GM19395 (cell line): ENCODE measurements around the gene ROCK2.
A peak's percentile ranks its signal among the peaks of the same experiment; 100 is the strongest.

Experiments
- ATAC-seq: cut with Tn5 transposase; IDR thresholded peaks from one replicate; pipeline ENCODE4 v1.9.1; 2021; ENCODE audit warnings: mild to moderate bottlenecking, moderate library complexity; ENCODE audit not compliant: unreplicated experiment

The ROCK2 gene

DNA sequence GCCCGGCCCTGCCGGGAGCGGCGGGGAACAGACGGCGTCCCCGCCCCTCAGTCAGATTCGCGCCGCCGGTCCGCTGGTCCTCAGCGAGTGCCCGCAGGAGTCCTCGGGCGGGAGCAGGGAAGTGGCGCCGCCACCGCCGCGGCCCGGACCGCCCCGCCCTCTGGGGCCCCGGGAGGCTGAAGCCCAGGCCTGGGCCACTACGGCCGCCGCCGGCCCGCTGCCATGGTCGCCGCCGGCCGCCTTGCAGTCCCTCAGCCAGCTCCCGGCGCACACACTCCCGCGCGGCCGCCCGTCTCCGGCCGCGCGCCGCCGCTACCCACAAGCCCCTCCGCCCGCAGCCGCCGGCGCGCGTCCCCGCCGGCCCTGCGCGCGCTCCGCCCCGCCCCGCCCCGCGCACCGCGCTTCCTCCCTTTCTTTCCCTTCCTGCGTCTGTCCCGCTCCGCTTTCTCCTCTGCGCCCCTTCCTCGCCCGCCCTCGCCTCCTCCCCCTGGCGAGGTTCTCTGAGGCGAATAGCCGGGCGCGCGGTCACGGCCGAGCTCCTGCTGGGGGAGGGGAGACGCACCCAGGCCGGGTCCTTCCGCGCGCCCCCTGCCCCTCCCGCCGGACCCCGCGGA is at the start of gene ROCK2:
Gene ROCK2, minus strand, starts transcription at position 295 of the 614 bp plus-strand sequence. CDS start 500 bp downstream, outside the sequence.
- peak; percentile 62 for ATAC-seq

DNA sequence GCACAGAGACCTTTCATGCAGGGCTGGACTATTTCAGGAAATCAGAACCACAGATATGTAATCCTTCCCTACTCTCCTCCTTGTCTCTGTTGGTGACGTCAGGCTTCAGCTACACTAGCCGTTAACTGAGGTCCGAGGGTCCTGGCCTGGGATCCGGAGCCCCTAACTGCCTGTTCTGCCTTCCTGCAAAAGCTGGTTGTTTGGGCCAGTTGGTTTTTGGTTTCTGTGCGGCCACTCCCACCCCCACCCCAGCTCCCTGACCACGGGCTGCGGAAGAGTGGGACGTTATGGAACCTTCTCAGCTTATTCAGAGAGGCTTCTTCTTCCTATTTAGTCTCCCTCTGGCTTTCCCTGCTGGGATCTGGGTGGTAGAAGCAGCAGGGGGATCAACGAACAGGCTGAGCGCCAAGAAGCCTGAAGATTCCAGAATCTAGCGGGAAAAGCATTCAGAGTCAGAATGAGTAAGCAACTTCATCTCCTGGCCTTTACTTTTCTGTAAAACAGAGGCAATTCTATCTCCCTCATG is 49.3 kb upstream of the ROCK2 start:
- ATAC-seq: no peak

DNA sequence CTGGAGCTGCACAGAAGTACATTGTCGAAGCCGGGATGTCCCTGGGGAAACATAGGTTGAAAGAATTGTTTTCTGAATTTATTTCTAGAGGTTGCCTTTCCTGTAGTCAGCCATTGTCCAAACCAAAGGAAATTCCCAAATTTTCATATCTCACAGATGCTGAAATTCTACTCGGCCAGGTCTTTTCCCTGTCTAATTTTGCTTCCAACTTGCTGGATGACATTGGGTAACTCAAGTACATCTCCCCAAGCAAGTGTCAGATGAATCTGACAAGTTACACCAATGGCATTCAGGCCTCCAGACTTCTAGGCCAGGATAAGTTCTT is 47.5 kb upstream of the ROCK2 start:
- ATAC-seq: no peak

DNA sequence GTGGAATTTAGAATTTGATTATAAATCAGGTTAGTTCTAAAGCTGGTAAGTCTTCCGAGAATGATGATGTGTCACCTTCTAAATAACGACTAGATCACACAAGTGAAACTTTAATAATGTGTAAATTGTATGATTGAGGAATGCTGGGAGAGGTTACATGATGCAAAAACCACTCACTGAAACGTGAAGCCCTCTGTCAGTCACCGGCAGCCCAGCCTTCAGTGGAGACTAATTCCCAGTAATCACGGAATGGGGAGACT is 45.9 kb upstream of the ROCK2 start:
- no peak for ATAC-seq

DNA sequence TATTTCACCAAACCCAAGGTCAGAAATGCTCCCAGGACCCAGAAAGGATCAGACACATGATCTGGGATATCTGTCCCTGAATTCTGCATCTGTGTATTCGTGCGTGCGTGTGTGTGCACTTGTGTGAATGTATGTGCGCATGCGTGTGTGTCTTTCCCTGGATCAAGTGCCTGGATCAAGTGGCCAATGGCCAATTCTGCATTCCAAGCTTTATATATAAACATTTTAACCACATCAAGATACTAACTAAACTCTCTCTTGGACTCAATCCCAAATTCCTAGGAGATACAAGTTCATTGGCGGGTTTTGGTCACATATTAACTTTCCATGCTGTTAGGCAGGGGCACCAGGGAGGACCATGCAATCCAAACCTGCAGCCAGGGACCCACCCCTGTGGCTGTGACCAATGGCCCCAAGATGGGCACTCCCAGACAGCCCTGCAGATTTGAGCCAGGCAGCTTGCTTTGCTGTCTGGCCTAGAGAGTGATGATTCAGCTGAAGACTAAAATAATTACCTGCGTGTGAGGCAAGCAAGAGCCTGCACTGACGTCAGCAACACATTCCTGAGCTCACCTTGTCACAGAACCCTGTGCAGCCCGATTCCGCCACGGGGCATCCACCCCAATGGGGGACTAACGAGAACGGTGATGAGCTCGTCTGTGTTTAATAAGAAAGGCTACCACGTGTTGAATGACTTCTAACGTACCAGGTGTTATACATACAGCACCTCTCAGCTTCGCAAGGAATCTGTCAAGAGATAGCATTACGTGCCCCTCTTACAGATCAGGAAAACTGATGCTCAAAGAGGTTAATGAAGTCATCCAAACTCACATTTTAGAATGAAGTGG is 45.3 kb upstream of the ROCK2 start:
- no peak for ATAC-seq

DNA sequence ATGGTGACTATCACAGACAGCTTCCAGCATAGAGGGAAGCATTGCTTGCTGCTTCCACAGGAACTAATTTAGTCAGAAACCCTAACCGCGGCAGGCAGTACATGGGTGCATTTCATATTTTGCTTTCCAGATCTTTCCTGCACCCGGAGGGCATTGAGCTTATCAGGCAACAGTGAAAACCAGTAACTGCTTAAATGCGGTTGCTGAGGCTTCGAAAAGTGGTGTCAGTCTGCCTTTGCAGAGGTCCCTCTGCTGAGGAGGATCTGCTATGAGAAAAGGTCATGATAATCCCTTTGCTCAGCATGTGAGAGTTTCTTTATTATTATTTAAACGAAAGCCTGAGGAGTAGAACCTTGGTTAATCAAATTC is 44.6 kb upstream of the ROCK2 start:
- ATAC-seq: no peak

DNA sequence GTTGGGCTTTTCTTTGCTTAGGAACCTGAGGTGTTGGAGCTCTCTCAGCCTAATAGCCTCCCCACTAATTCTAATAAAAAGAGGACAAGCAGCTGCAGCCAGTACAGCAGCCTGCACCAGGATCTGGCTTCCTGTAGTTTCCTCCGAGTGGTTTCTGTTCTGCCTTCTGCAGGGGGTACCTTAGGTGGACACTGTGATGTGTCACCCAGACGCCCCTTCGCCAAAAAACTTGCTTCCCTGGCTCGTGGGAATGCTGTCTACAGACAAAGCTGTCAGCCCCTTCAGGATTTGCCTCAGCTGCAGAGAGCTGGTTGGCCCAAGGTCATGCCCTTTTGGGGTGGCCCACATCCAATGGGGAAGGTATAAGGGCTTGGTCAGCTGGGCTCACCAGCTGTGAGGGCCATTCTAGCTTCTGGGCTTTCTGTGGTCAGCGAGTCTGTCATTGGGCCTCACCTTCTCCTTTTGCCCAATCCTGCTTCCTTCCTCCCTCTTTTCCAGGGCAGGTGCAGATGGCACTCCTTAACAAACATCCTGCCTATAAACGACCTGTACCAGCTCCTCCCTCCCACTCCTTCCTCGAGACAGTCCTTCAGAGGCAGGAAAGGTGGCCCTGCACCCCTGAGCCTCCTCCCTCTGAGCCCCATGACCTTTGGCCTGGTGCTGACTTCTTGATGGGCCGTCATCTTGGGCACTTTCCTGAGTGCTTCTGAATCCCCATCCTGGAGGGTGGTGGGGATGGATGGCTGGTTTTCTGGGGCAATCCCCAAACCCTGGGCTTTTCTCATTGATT is 44.0 kb upstream of the ROCK2 start:
- no peak for ATAC-seq

DNA sequence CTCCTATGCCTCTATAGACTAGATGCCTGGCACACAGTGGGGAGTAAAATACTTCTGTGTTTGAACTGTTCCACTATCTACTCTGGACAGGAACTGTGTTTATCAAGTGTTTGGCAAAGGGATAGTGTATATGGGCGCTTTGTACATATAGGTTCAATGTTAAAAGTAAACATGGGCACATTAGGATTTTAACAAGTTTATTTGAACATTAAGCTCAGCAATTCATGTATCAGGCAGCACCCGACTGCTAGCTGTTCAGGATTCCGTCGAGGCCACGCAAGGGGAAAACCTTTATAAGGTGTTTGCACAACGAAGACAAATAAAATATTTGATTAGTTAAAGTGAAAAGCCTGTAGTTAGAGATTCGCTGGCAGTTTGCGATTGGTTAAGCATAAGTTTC is 43.4 kb upstream of the ROCK2 start:
- ATAC-seq: no peak

DNA sequence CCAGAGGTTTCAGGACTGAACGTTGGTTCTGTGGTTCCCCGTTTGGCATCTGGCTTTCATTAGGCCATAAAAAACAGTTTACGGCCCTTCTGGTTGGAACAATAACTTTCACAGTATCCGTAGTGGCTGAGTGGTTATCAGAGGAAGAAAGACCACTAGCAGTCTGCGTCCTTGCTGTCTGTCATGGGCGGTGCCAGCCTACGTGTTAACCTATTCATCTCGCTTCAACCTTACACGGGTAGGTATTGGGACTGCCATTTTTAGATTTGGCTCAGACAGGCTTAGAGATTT is 42.6 kb upstream of the ROCK2 start:
- ATAC-seq: no peak

DNA sequence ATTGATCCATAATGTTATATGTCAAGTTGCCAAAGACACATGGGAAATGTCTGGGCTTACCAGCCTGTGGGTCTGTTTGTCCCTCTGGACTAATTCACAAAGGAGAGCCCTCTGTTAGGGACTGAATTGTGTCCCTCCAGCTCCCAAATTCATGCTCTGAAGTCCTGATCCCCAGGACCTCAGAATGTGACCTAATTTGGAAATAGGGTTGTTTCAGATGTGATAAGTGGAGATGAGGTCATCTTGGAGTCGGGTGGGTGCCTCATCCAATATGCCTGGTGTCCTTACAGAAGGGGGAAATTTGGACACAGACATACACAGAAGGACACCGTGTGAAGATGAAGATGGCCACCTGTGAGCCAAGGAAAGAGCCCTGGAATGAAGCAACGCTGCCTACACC is 41.4 kb upstream of the ROCK2 start:
- no peak for ATAC-seq

DNA sequence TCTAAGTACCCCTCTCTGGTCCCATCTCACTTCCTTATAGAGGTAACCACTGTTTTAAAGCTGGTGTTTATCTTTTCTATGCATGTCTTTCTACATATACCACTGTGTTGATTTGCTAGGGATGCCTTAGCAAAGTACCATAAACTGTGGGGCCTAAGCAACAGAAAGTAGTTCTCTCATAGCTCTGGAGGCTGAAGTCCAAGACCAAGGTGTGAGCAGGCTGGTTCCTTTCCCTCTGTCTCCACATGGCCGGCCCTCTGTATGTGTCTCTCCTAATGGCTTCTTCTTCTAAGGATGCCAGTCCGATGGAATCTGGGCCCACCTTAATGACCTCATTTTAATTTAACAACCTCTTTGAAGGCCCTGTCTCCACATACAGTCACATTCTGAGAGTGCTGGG is 40.8 kb upstream of the ROCK2 start:
- no peak for ATAC-seq

DNA sequence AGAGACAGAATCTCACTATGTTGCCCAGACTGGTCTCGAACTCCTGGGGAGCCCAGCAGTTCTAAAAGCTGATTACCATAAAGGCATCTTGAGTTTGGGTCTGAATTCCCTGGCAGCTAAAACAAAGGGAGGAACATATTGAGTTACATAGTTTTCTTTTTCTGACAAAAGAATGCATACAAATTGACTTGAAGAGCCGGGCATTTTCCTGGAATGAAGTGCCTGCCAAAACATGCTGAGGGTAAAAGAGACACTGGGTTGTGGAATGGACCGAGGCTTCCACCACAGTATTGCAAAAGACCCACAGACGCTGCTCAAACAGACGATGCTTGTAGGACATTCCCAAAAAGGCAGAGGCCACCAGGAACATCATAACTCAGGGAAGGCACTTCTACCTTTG is 35.1 kb upstream of the ROCK2 start:
- ATAC-seq: no peak

DNA sequence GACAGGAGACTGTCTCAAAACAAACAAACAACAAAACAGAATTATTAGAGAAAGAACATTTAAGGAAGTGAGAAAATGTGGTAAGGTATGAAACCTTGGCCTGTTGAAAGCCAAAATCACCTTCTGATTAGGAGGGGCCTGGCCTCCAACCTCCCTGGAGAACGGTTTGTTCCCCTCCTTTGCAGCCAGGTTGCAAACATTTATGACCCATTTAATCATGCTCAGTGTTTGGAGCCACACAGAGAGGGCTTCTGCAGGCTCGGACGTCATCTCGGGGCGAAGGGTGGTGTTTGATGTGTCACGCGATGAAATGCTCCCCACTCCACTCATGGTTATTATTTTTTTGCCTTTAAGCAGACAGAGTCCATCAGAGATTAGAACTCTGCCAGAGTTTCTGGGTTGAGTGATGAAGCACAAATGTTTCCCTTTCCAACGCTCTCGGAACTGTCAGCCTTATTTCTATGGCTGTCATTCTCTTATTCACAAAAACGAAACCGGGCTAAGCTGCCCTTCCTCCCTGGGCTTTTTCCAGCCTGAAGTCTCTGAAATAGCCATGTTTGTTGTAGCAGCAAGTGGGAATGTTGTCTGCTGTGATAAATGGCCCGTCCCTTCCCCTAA is 33.6 kb upstream of the ROCK2 start:
- peak; percentile 95 for ATAC-seq

DNA sequence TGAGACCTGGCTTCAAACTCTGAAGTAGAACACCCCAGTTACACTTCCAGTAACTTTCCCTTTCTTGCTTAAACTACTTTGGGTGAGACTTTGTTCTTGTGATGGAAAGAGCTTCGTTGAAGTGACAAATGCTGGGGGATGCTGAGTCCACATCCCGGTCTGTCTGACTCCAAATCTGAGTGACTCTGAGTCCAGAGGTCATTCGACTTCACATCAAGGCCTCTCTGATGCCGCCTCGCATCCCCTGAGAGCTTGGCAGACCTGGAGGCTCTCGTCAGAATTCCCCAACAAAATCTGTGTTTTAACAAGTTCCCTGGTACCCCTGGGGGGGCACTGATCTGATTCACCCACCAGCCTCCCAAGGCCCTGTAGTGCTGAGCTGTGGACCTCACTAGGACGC is 31.6 kb upstream of the ROCK2 start:
- no peak for ATAC-seq

DNA sequence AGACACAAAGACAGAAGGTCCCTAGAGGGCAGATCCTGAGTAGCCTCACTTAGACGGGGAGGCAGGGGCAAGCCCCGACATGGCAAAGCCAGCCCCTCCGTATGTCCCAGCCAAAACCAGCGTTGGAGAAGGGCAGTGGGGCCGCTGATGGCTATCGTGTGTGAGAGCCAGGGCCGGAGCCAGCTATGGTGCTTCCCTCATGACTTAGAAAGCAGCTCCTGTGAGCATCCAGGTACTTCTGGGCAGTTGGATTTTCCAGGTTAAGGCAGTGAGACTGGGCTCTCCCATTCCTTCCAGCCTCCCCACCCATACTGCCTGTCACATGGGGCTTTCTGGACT is 31.2 kb upstream of the ROCK2 start:
- no peak for ATAC-seq

DNA sequence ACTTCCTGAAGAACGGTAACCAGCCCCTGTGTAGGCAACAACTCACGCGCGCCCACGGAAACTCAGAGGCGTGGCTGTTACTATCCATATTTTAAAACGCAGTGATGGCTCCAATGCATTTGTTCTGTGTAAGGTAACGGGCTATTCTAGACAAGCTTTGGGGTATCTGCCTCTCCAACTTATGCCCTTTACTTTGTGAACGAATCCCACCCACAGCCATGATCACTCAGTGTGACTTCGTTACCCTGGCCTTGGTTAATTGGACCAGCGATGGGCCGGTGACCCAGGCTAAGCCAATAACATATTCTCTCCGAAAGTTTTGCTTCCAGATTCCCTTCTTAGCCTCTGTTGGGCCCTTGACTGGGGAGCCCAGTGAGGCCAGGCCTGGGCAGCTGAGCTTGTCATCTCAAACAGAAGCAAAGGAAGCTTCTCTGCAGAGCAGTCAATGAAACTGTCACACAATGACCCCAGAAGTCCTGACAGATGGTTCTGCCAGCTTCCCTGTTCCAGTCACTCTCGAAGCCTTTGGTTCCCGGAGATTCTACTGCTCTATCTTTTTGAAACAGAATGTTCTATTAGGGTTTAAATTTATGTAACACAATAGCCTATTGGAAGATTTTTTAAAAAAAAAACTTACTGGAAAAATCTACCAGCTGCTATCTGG is 30.7 kb upstream of the ROCK2 start:
- no peak for ATAC-seq

DNA sequence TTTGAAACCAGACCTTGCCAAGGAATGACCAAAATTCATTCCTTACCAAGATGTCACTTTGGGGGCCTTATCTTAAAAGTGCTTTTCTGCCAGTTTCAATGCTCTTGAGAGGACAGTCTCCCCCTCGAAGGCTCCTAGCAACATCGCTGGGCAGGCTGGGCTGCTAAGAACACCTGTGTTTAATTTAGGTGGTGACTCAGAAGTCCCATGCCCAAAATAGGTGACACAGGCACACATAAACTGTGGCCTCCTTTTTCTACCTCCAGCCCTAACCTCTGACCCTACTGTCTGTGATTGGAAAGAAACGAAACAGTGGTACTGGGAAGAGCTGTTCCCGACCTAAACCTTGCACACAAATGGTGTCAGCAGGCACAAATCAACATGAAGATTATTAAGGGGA is 28.7 kb upstream of the ROCK2 start:
- ATAC-seq: no peak

DNA sequence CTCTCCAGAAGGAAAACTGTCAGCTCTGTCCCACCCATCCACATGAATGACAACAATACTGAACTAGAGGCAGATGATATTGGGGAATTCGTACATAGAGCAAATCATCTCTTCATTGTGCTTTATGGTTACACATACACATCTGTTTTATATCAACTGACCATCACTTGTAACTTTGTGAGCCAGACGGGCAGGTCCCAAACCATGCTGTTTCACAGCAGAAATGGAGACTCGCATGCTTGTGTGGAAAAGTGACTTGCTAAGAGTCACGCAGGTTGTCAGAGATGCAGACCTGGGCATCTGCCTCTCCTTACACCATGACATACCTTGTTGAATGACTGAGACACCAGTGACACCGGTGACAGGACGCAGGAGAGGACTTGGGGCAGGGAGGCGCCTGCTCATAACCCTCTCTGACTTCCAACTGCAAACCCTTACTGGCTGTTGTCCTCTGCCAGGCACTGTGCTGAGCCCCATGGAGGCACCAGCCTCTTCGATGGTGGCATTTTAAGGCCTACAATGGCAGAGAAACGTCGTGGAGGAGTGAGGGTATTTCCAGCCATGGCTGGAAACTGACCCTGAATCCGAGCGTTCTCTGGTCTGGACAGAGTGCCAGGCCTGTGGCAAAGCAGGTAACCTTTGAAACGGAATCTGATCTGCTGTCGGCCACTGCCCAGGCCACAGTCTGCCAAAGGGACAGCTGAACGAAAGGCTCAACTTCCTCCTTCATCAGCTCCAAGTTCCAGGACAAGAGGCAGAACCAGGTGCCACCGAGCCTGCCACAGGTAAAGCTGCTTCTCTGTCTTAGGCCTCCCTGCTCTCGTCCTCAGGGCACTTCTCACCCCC is 26.9 kb upstream of the ROCK2 start:
- no peak for ATAC-seq

DNA sequence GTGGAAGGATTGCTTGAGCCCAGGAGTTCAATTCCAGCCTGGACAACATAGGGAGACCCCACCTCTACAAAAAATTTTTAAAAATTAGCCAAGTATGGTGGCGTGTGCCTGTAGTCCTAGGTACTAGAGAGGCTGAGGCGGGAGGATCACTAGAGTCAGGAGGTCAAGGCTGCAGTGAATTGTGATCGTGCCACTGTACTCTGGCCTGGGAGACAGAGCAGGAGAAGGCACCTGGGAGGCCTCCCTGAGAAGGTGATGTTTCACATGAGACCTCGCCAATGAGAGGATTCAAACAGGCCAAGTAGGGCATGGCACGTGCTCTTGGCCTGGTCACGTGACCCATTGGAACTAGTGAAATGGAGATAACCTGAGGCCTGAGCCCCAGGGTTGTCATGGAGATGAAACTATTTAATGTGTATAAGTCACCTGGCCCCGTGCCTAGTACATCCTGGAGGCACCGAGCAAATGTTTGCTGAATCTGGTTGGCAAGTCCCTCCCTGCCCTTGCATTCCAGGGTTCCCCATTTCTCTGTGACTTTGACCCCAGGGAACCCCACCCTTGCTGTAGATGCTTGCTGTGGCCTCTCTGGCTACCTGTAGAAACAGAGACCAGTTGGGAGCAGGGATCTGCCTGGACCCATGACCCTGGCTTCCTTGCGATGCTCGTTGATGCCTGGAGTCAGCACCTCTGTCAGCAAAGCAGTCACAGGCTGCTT is 26.1 kb upstream of the ROCK2 start:
- ATAC-seq: no peak

DNA sequence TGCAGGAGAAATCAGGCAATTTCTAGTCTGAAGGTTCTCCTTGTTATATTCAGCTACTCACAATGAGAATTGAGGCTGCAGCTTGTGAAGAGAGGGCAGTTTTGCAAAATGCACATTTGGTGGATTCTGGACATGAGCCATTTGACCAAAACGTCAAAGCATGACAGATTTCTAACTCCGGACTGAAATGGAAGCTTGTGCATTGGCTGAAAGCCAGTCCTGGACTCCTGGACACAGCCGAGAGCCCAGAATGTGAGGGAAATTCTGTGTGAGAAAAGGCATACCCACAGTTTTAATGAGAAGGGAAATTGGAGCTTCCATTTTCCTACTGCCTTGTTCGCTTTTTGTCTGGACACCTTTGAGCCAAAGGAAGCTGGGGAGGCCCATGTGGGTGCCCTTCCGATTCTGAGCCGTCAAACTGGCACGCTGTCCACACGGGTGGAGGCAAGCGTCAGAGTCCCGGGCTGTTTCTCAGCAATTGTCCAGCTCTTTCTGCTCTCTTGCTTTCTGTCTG is 23.7 kb upstream of the ROCK2 start:
- no peak for ATAC-seq
